HG03469 (cell line): ENCODE data around the gene ARHGAP15.

Experiments
- ATAC-seq: cut with Tn5 transposase; IDR thresholded peaks from one replicate; pipeline ENCODE4 v1.9.1; 2021; ENCODE audit warnings: mild to moderate bottlenecking, moderate library complexity, moderate number of reproducible peaks; ENCODE audit not compliant: unreplicated experiment

Gene ARHGAP15

DNA sequence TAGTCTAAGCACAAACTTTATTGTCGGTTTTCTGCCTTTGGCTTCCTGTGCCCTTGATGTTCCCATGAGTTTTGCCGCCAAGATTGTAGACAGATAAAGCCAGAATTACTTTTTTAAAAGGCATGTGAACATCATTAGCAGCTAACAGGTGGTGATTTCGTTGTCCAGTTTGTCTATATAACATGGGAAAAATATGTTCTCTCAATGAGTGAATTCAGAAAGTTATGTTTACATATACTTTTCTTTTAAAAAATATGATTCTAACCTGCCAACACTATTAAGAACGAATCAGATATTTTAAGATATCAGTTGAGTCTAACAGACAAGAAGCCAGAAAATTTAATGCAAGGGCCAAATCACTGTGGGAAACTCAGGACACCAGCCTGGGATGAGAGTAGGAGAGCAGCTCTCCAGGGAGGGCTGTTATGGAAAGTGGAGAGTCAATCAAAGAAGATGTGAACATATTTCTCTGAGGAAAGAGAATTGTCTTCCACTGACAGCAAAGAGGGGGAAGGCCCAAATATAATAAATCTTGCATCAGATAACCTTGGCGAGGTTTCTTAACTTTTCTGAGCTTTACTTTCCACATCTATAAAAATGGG lies 311.3 kb downstream of the ARHGAP15 start:
- ATAC-seq = no peak

DNA sequence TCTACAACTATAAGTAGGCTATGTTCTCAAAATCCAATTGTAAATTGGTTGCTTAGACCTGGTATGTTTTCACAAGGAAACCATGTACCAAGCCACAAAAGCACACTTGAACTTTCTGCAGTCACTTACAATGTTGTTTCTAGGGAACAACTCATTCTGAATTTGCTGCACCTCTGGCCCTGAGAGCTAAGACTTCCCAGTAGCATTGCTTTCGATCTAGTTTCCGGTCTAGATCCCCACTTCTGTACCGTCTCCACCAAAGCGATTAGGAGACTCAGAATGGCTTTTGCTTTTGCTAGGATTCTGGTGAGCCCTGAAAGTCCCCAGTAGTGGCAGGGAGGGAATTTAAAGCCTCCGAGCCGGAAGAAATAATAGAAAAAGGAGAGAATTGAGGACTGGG lies 313.0 kb downstream of the ARHGAP15 start:
- no peak for ATAC-seq

DNA sequence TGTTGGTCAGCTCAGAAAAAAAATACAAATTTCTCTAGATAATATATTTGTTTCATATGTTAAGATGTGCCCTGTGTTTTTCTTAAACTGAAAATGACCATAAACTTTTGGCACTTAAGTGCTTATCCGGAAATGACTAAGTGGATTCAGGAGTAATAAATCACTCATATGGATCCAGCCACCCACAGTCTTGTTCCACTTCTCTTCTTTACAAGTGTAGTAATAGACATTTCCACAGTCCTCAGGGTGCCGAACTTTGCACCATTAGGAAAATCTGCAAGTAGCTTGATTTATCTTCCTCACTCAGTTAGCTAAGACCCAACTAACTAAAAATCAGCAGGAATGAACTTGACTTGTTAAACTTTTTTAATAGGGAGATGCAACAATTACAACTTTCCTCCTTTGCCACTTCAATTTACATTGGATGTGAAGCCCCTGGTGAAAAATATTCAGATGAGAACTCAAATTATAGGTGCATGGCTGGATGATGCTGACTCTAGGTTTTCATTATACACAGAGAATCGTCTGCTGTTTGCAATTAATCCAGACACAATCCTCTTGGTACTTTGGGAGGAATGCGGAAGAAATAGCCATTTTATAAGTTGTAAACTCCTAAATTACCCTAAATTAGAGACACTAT lies 322.5 kb downstream of the ARHGAP15 start:
- peak; percentile 54 for ATAC-seq

DNA sequence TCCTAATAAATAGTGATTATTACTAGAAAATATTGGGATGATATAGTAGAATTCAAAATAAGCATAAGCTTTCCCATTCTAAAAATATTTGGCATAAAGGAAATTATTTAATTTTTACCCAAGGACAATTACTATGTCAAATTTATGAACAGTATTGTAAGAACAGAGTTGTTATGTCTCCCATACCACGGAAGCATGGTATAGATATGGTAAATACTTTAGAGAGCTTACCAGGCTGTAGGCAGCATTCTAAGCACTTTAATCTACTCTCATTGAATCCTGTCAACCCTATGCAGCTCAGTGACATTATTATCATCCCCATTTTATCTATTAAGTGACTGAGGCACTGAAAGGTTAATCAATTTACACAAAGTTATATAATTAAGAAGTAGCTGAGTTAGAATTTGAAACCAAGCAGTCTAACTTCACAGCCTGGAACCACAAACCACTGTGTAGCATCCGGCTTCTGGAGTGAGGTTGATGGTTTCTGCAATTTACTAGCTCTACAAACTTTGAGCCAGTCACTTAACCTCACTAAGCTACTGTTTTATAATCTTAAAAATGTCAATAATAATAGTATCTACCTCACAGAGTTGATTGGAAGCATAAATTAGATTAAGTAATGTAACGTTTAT lies 323.7 kb downstream of the ARHGAP15 start:
- peak; percentile 76 for ATAC-seq

DNA sequence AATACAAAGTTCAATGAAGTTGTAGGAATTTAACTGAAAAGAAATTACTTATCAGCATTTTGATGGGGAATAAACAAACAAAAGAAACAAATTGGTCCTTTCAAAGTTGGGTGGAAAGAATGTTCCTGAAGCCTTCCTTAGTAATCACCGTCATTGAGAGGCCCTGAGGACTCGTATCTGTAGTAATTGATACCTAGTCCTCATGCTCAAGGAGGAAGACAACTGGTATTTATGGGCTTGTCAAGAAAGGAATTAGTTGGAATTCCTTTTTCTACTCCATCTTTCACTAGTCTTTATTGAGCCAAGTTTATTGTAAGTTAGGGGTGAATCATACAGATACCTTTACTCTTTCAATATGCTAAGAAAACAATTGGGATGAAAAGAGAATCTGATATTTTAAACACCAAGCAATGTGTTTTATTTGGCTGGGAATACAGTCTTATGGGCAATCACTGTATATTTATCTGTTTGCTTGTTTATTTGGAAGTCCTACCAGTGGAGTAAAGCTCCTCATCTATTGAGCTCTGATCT lies 324.8 kb downstream of the ARHGAP15 start:
- ATAC-seq = no peak

DNA sequence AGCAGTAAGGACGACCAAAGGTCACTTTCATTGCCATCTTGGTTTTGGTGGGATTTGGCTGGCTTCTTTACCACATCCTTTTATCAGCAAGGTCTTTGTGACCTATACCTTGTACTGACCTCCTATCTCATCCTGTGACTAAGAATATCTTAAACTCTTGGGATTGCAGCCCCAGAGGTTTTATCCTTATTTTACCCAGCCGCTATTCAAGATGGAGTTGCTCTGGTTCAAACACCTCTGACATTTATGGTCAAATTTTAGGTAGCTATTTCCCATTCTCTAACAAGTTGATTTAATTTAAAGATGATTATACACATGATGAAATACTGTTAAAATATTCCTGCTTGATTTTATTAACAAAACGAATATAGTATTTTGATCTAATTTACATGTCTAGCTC lies 326.1 kb downstream of the ARHGAP15 start:
- ATAC-seq = no peak

DNA sequence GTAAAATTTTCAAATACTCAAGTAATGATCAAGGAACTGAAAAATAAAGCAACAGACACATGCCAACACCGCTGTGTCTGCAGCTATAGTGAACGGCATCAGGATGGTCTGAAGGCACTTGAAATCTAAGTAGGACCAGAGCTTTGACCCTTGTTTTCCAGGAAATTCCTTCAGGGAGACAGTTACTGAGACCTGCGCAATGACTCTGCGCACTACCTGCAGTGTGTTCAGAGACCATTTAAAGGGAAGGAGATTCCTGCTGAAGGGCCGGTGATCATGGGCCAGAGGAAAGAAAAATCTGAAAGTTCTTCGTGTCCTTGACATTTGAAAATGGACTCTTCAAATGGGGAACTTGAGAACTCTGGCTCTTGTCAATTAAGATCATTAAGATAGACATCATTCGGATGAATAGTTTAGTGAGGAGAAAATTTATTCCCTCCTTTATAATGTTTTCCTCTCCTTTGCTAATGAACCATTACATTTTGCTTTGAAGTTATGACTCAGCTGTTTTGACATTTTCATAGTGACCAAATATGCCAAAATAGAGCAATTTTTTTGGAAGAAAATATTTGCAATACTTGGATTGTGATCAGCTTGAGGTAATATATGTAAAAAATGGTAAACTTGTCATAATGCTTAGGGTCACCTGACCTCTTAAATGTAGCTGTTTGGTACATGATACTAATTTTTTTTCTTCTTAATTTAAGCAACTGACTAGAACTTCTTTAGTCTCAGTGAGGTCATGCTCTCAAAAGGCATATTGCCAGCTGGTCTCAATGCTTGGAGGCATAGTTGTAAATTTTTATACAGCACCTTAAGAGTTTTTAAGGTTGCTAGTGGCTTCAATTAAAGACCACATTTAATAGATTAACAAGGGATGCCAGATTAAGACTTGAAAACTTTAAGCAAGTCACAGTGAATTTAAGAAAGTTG lies 329.3 kb downstream of the ARHGAP15 start:
- no peak for ATAC-seq

DNA sequence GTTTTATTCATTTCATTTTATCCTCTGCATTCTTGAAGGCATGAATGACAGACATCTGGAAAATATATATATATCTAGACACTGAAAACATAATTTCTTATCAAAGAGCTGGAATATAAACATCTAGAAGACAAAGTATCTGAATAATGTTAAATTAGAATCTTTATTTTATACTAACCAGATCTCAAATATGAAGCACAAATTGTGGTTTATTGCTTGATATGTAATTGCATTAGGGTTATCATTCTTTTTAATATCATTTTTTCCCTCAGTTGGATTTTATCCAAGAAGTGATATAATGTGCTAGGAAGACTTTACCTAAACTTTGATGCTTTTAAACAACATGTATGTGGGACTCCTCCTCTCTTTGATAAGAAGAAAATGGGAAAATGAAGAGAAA lies 331.2 kb downstream of the ARHGAP15 start:
- ATAC-seq = no peak

DNA sequence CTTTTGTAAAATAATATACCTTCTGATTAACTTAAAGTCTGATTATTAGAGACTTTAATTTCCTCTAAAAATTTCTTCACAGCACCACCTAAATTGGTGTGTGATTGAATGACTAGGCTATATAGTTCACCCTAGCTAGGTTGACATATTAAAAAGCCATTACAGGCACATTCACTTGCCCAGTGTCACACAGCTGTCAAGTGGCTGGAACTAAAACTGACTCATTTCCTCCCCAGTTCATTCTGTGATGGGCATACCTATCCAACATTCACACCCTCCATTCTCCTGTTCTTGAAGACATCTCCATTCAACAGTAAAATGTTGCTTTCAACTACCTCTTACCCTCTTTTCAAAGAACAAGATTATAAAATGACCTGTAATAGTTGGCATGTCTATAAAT lies 334.5 kb downstream of the ARHGAP15 start:
- peak; percentile 28 for ATAC-seq

DNA sequence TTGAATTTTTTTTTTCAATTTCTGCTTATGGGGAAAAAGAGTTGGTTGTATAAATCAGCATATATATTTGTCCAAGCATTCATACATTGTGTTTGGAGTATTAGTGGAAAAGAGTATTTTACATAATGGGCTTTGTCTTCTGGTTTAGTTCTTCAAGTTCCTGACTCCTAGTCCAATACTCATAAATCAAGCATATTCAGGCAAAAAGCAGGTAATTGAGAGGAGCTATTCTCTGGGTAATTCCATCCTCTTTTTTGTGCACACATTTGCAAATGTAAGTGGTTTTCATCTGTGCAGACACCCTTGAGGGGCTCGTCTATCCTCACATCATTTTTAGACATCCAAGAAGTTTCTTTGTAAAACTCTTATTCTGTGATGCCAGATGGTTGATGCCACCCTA lies 337.2 kb downstream of the ARHGAP15 start:
- no peak for ATAC-seq

DNA sequence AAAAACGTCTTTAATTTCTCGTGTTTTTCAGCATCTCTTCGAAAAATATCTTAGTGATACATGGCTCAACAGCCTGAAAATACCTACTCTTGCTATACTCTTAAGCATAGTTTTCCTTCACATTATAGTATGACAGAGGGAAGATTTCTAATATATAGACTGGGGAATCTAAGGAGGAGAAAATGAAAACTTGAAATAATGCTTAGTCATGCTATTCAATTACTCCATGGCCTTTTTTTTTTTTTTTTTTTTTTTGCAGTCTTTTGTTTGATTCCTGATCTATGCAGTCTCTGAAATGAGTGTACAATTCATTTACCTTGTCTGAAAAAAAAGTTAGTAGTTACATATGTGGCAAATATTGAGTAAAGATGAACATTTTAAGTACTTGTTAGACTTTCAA lies 337.8 kb downstream of the ARHGAP15 start:
- no peak for ATAC-seq

DNA sequence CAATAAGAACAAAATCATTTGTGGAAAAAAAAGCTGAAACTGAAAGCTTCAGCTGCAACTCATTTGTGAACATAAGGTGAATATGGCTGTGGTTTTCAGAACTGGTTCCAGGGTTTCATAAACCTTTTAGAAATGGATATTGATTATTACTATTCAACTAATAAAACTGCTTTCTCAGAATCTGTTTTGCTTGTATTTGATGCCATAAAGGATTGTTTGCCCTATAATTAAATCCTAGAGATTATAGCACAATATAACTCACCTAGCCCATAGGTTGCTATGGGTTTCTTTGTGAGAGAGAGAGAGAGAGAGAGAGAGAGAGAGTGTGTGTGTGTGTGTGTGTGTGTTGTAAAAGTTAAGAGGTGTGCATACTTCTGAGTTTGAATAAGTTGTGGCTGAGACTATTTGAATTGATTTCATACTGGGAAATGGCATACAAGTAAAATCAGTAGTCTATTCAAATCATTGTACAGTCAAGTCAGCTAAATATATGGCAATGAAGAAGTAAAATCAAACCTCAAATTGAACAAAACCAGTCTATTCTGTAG lies 339.2 kb downstream of the ARHGAP15 start:
- ATAC-seq = peak; percentile 55

DNA sequence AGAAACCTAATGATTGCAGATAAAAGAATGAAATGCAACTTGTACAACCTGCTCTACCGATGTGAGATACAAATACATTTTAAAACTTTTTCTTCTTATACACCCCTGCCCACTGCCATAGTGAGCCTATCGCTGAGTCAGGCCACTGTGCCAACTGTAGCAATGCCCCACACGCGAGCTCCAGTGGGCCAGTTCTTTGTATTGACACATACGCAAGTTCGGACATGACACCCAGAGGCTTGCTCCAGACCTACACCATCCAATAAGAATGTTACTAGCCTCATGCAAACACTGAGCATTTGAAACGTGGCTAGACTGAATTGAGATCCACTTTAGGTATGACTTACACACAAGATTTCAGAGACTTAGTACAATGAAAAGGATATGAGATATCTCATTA lies 340.1 kb downstream of the ARHGAP15 start:
- ATAC-seq = no peak

DNA sequence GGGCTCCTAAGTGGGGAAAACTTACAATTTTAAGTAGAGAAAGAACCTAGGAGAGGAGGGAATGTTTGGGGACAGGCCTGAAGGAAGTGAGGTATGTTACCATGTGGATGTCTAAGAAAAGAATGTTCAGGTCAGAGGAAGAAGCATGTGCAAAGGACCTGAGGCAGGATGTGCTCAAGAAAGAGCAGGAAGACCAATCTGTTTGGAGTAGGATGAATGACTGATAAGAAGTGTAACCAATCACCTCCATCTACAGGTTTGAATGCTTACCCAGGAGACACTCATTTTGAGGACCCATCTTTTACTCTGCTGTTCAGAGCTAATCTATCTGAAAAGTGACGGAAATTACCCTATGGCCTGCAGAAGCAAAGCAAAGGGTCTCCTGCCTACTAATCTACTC lies 342.3 kb downstream of the ARHGAP15 start:
- ATAC-seq = no peak

DNA sequence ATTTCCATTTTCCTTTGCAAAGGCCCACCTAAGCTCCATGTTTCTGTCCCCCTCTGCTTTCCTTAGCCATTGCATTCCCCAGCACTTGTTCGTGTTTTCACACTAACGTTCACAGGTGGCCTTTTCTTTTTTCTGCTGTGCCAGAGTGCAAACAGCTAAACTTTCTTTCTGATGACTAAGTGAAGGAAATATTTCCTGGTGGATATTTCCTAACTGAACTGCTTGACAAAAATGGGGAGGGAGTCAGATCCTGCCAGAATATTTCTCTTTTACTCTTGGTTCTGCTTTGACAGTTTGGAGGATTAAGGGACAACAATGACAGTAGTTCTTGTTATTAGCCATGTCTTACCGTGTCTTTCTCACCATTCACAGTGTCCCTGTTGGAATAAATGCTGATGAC lies 344.0 kb downstream of the ARHGAP15 start:
- no peak for ATAC-seq

DNA sequence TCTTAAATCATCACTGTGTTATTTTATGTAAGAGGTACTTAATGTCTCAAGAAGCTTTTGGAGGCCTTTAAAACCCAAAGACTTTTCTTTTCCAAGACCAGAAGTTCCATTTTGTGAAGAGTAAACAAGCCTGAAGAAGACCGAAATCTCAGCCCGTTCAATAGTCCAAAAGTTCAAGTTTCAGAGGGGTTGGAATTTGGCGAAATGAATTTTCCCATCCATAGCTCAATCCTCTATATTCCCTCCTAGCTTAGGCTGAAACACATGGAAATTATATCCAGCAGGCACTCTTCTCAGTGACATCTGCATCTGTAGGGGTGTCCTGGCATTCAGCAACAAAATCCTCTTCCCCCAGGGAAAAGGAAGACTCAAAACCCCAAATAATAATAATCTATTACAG lies 344.6 kb downstream of the ARHGAP15 start:
- no peak for ATAC-seq

DNA sequence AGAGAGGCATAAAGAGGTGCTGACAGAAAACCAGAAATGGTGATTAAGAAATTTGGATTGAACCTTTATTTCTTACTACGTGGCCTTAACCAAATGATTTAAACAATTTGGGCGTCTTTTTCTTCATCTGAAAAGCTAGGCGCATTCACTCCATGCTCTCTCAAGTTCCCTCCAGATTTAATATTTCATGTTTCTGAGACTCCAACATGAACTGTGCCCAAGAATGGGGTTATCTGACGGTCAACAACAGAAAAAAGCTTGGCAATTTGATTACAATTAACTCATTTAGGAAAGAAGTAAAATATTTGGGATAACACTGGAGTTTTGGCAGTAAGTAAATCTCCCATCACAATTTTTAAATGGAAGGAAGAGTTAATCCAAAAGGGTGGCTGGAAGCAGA lies 345.4 kb downstream of the ARHGAP15 start:
- ATAC-seq = no peak

DNA sequence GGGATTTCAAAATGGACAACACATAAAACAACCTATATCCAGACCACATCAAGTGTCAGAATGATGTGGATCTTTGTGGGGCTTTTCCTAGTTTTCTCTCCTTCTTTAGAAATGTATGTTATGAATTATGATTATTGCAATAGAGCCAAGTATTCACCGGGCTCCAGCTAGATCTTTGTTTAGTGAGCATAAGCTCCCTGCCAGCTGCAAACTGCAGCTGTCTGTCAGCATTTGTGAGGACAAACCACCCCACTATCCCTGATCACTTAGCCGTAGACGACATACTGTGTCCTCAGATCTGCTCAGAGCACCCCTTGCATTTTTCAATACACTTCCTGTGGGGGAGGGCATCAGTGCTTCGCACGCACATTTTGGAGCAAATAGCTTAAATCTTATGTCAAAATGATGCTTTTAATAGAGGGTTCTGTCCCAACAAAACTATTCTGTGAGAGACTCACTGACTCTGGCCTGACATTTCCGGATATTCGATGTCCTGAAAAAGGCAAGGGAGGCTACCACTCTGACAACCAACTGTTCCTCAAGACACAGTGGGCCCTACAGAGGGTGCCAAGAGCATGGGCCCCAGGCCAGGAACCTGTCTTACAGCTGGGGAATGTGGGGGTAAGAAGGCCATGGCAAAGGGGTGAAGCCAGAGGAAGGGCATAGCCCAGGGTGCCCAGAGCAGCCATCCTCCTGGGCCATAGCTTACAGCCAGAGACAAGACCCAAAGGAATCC lies 346.0 kb downstream of the ARHGAP15 start:
- no peak for ATAC-seq

DNA sequence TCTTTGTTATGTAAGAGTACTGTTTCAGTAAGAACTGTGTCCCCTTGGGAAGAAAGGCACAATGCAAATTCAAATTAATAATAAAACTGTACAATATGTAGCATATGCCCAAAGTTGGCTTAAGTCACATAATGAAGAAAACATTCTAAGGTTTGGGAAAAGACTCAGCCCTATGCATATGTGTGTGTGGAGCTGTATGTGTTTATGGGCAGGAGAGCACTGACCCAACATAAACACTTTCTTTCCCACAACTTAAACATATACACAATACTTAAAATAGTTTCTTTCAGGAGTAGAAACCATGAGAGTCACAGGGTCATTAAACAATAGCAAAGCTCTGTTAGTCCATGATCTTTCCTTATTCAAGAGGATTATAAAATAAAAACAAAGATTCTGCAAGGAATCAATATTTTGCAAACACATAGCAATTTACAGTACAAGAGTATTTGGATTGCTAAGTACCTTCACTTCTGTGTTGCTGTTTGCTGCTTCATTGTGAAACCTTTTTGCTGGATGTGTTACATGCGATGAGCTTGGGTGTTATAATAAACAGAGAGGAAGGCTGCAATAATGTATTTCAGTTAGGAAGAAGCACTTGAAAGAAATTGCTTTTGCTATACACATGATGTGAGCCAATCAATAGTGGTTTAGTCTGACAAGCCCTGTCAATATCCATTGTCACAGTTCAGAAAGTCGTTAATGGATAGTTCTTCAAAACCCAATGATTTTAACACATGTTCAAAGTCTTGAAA lies 347.3 kb downstream of the ARHGAP15 start:
- ATAC-seq = no peak
